H1 (cell line): ENCODE measurements around the gene GRAP.
"Not testable (repeated sequence)": the region's sequence is repeated elsewhere in the genome, so short reads cannot be mapped to it uniquely, and the experiment has no call there.

Source experiments
- CBX5 ChIP-seq: fragments of 300-800, 300-1000 bp; sonication (generic); IDR thresholded peaks from 2 replicates; pipeline ENCODE4 v1.7.1; 2016; ENCODE audit warnings: antibody characterized with exemption, low read length, low read depth
- HDAC6 ChIP-seq: IDR thresholded peaks from one replicate; pipeline ENCODE4 v1.7.1; 2012; ENCODE audit warnings: low read depth, mild to moderate bottlenecking, inconsistent platforms, low read length, moderate library complexity
- JUND ChIP-seq: IDR thresholded peaks from 2 replicates; pipeline ENCODE4 v1.6.1; 2011; ENCODE audit warnings: mild to moderate bottlenecking, improper control_type of control experiment, low read length
- PHF8 ChIP-seq: fragments of 200-600 bp; sonication (generic); conservative IDR thresholded peaks from 2 replicates; pipeline ENCODE4 v1.7.1; 2012; ENCODE audit warnings: low read depth, mild to moderate bottlenecking, inconsistent platforms, low read length, moderate library complexity
- POLR2A ChIP-seq, 2 experiments: IDR thresholded peaks; 1 replicate in 1 of 2; 2 replicates in 1 of 2; pipeline ENCODE4 v1.6.1; 2011; ENCODE audit warnings: low read depth in 2 of 2, low read length in 2 of 2, mild to moderate bottlenecking in 2 of 2; ENCODE audit errors: control extremely low read depth in 1 of 2
- SP1 ChIP-seq: IDR thresholded peaks from 2 replicates; pipeline ENCODE4 v1.6.1; 2011; ENCODE audit warnings: low read depth, low read length
- ZNF274 ChIP-seq: IDR thresholded peaks from 2 replicates; pipeline ENCODE4 v1.7.0; 2012; ENCODE audit warnings: low read length, borderline replicate concordance; ENCODE audit errors: extremely low read depth
- TF ChIP-seq, protein P1 (sequence below), 3 experiments: IDR thresholded peaks; 1 replicate in 2 of 3; 2 replicates in 1 of 3; pipeline versions ENCODE4 v1.5.1 to v1.6.1; 2011; ENCODE audit warnings: low read length in 3 of 3, mild to moderate bottlenecking in 3 of 3, inconsistent platforms in 2 of 3, low read depth in 1 of 3, moderate library complexity in 1 of 3; ENCODE audit not compliant: insufficient read depth in 1 of 3; ENCODE audit errors: control extremely low read depth in 1 of 3
- TF ChIP-seq, protein P2 (sequence below): IDR thresholded peaks from 2 replicates; pipeline ENCODE4 v1.6.1; 2011; ENCODE audit warnings: low read length, improper control_type of control experiment

DNA sequence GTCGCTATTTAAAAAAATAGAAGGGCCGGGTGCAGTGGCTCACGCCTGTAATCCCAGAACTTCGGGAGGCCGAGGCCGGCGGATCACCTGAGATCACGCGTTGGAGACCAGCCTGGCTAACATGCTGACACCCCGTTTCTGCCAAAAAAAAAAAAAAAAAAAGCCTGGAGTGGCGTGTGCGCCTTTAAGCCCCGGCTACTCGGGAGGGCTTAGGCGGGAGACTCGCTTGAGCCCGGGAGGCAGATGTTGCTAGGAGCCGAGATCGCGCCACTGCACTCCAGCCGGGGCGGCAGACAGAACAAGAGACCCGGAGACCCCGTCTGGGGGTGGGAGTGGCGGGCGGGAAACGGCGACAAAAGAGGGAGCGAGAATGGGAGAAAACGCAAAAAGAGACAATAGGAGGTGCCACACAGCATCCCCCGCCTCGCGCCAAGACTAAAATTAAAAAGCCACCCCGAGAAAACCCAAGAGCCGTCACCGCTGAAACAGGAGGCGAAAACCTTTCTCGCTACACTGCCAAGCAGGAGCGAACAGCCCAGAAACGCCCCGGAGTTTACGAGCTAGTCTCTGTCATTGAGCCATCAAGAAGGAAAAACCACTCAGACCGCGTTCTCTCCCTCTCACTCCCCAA is 16.7 kb upstream of the GRAP start:
- not testable (repeated sequence) for TF ChIP-seq POLR2A (IDR thresholded peaks at IDR 0.05; ENCODE audit: control extremely low read depth in 1 of 2, low read depth in 2 of 2, low read length in 2 of 2); CBX5; ZNF274; JUND; PHF8; SP1; HDAC6
- TF ChIP-seq, protein P1, sequence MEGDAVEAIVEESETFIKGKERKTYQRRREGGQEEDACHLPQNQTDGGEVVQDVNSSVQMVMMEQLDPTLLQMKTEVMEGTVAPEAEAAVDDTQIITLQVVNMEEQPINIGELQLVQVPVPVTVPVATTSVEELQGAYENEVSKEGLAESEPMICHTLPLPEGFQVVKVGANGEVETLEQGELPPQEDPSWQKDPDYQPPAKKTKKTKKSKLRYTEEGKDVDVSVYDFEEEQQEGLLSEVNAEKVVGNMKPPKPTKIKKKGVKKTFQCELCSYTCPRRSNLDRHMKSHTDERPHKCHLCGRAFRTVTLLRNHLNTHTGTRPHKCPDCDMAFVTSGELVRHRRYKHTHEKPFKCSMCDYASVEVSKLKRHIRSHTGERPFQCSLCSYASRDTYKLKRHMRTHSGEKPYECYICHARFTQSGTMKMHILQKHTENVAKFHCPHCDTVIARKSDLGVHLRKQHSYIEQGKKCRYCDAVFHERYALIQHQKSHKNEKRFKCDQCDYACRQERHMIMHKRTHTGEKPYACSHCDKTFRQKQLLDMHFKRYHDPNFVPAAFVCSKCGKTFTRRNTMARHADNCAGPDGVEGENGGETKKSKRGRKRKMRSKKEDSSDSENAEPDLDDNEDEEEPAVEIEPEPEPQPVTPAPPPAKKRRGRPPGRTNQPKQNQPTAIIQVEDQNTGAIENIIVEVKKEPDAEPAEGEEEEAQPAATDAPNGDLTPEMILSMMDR (IDR thresholded peaks at IDR 0.05; ENCODE audit: control extremely low read depth in 1 of 3, insufficient read depth in 1 of 3, low read depth in 1 of 3, low read length in 3 of 3) = not testable (repeated sequence)
- TF ChIP-seq, protein P2, sequence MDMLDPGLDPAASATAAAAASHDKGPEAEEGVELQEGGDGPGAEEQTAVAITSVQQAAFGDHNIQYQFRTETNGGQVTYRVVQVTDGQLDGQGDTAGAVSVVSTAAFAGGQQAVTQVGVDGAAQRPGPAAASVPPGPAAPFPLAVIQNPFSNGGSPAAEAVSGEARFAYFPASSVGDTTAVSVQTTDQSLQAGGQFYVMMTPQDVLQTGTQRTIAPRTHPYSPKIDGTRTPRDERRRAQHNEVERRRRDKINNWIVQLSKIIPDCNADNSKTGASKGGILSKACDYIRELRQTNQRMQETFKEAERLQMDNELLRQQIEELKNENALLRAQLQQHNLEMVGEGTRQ = not testable (repeated sequence)
